DMS53 (cell line): ENCODE results near the gene PPME1.

ENCODE experiments used
- DNase-seq: peaks from one replicate; lab custom pipeline; 2025; lab: John Stamatoyannopoulos, UW

The PPME1 gene

DNA sequence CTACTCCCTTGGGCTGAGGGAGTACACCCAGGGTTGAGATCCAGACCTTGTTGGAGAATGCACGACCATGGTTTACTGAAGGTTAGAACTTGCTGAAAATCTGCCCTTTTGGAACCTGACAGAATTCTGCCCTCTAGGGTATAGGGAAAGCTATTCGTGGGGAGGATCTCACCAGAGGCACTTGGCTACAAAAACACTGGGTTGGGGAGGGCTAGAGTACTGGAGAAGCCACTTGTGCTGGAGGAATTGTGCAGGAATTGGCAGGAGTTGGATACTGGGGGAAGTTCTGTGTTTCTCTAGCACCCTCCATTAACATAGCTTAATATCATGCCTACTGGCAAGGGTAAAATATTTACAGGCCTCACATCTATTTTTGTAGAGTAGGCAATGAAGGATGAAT is 55.8 kb downstream of the PPME1 start:
- peak; percentile 18 for DNase-seq

DNA sequence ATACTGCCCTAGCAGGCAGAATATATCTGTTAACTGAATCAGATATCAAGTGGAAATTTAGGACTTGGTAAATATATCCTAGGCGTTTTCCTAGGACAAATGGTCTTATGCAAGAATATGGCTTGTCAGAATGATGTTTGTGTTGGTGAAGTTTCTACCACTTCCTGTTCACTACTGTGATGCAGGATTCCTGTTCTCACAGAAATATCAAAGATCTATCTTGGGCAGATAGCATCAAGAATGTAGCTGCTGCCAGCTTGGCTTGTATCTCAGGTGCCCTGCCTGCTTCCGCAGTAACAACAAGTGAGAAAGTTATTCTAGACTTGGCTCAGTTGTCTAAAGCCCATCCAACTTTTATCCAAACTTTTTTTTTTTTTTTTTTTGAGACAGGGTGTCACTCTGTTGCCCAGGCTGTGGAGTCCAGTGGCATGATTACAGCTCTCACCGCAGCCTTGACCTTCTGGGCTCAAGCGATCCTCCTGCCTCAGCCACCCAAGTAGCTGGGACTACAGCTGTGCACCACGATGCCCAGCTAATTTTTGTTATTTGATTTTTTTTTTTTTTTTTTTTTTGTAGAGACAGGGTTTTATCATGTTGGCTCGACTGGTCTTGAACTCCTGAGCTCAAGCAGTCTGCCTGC is 61.3 kb downstream of the PPME1 start:
- DNase-seq: no peak

DNA sequence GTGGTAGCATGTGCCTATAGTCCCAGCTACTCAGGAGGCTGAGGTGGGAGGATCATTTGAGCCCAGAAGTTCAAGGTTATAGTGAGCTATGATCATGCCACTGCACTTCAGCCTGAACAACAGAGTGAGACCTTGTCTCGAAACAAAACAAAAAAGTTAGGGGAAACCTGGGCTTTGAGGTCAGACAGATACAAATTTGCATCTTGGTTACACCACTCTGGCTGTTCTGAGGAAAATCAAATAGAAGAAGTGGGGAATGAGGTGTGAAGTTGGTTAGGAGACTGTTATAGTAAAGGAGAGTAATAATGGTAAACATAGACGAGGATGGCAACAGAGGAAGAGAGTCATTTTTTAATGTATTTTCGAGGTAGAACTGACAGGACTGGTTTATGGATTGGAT is 62.6 kb downstream of the PPME1 start:
- no peak for DNase-seq

DNA sequence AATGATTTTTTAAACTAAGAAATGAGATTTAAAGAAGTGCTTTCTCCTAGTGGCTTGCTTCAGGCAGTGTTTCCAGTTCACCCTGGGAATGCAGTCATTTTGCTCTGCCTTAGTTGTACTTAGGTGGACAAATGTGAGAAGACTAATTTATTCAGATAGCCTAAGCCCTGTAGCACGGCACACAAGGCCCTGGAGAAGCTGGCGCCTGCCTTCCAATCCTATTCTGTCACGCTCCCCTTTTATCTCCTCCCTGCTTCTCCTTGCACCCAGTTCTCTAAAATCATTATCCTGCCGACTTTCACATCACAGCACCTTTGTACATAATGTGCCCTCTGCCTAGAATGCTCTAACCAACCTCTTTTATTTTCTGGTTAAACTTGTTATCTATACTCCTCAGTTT is 64.0 kb downstream of the PPME1 start:
- DNase-seq: no peak

DNA sequence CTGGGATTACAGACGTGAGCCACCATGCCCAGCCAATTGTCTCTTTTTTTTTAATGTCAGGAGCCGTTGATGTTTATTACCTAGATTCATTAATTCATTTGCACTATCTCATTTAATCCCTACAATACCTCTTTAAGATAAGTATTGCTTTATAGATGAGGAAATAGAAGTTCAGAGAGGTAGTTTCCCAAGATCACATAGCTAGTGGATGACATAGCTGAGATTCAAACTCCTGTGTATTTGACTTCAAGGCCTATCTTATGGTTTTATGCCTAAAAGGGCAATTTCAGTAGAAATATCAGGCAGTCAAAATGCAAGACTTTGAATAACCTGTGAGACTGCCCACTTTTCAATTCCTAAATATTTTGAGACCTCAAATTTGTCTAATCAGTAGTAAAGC is 66.5 kb downstream of the PPME1 start:
- DNase-seq: no peak

DNA sequence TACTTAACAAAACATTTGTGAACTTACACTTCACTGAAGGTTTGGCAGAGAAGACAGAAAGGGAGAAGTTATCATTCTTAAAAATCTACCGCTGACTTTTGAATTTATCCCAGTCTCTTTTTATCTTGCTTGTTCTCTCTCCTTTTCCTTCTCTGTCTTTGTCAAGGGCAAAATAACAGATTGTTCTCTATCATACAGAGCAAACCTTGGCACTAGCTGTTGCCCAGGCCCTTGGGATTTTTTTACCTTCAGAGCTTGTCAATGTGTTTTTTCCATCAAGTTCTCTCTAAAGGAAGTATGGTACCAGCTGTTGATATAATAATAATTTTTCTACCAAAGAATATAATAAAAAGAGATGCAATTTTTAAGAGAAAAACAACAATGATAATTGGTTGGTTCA is 67.2 kb downstream of the PPME1 start:
- DNase-seq: no peak

DNA sequence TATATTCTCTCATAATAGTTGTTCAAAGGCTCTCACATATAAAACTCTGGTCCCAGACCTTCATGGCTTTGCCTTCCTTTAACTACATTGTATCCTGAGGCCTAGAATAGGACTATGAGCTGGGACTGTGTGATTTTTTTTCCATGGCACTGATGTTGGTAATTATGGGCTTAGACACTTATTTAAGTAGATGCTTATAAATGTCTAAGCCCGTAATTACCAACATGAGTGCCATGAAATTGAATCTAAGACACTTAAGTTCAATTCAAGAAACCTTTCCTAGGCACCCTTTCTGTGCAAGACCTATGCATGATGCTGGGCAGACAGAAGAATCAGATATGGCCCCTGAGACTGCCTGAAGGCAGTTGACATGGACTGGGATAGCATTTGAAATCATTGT is 77.4 kb downstream of the PPME1 start:
- no peak for DNase-seq

DNA sequence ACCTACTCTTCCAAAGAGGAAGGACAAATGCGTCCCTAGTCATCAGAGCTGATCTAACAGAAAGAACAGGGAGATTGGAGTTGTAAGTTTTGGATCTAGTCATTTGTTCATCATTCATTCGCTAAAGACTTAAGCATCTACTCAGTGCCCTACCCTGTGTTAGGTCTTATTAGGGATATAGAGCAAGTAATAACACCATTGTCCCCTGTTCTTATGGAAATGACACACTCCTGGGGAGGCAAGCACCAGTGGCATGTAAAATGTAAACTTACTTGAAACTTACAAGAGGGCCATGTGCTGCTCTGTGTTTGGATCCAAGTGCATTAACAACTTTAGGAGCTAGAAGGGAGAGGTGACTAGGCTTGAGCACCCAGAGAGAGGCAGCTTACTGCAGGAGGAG is 78.4 kb downstream of the PPME1 start:
- DNase-seq: no peak

DNA sequence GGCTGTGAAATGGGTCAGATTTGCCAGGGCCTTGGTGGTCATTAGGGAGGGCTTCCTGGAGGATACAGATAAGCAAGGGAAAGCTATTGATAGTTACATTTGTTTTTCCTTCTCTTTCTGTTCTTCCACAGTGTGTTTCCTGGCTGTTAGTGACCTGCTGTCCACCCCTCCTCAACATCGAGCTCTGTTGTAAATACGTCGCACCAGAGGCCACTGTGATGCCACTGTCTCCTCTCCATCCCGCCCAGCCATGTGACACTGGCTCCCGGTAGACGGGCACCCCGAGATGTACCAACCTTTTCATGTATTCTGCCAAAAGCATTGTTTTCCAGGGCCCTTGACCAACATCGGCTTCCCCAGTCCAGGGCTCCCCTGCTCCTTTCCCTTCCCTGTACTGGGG is 82.3 kb downstream of the PPME1 start:
- DNase-seq: no peak

DNA sequence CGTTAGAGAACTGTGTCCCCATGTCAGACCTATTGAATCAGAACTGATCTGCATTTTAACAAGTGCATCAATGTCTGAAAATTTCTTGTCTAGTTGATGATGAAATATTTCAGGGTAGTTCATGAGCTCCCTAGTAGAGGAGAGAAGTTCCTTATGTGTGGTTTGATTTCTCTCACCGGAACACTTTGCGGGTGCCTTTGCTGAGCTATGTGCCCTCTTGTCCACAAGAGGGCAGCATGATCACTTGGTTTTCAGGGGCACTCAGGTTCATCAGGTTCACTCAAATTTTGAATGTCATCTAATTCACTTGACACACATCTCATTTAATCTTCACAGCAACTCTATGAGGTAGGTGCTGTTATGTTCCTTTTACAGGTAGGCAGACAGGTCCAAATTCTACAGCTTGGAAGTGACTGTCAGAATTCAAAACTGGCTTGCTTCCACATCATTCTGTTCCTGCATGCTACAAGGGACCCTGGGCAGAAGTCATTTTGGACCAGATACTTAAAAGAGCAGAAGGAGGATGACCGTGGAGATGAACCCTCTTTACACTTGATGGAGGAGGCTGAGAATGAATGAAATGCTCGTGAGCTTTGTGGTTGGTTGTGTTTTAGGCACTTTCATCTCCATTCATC is 84.8 kb downstream of the PPME1 start:
- DNase-seq: peak; percentile 90

DNA sequence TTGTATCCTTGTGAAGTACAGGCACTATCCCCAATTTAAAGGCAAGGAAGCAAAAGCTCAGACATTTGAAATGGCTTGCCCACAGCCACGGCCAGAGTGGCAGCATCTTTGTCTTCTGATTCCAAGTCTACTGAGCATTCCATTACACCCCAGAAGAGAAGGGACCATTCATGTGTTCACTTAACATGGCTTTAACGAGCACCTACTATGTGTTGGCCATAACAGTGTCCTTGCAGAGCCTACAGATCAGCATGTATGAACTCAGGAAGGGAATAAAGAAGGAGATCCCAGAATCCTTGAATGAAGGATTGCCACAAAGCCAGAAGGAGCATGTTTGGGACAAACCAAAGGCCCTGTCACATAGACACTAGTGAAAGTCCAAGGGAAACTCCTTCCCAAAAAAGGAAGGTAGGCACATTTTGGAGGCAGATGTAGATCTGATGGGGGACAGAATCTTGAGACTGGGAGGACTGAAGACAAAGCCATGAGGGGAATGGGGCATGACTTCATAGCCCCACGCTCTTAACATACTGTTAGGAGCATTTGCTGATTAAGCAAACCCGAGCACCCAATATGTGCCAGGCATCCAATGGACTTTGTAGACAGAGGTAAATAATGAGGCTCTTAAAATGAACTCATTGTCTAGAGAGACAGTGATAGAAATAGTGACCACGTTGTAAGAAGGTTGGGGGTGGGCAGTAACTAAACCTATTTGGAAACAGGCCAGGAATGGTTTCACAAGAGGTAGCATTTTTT is 85.5 kb downstream of the PPME1 start:
- no peak for DNase-seq

DNA sequence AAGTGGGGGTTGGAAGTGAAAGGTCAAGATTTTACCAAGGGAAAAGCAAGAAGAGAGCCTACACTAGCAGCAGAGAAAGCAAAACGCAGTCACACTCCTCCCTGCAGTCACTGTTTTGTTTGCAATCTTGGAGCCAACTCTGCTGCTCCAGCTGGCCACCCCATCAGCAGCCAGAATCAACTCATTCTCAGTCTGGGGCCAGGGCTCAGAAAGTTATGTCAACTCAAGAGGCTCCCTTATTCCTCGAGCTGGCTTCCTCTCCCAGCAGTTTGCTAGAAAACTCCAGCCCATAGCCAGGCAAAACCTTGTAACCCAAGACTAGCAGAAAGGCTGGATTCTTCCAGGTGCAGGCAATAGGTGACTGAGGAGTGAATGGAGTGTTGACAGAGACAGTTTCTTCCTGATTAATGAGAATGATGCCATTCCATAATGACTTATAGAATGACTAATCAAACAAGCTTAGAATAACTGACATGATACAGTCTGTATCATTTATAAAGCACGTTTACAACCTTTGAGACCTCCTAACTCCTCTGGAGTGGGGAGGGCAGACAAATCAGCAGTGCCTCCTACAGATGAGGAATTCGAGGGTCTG is 87.0 kb downstream of the PPME1 start:
- DNase-seq: peak; percentile 45

DNA sequence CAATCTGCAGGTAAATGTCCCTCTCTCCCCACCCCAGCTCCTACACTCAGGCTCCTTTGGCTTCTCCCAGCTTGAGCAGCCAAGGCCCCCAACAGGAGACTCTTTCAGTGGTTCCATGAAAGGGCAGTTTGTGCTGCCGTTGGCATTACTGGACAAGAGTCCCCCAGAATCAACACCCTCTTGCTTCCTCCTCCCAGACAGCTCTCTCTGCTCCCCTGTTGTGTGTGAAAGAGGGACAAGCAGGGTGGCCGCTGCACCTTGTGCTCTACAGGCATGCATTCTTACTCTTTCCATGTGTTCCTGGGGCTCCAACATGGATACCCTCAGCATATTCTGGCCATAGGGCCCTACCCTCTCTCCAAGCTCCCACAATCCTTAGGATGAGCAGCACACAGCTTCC is 91.6 kb downstream of the PPME1 start:
- DNase-seq: no peak

DNA sequence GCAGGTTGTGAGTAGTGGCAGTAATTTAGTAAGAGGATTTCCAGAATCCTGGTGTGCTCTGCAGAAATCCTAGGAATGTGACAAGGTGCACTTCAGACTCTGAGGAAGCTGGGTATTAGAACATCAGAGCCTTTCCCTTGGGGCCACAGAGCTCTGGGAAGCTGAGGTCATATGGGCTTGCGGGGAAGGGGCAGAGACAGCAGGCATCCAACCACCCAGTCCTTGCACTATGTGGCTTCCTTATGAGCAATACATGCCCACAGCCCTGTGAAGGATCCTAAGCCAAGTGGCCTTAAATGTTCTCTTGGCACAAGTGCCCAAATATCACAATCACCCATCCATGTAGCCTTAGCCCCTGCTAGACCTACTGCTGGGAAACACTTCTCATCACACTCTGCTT is 94.2 kb downstream of the PPME1 start:
- DNase-seq: no peak

DNA sequence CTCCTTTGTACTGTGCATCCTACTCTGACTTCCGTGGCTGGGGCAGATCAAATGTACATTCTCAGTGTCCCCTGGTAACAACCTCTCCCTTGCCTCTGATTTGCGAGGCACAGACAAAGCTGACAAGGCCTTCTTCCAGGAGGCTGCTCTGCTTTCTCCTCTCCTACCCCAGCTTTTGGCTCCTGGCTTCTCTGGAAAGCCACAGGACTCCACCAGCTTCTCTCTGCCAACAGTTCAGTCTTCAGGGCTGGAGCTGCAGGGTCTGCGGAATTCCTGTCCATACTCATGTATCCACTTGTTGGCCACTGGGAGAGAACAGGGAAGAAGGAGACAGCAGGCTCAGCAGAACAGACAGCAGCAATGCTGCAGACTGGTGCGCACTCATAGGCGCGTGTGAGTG is 95.9 kb downstream of the PPME1 start:
- no peak for DNase-seq

DNA sequence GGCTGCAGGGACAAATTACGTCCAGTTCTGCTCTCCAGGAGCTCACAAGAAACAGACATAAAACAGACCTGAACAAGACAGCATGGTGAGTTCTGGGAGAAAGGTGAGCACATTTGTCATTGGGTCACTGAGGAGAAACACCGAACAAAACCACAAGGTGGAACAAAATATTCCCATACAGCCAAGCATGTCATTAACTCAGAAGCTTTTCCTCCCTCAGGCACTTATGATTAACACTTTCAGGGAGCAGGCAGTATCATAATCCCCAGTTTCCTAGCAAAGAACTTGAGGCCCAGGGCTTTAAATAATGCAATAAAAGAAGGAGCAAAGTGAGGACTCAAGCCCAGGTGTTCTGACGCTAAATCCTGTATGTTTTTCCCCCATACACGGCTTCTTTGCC is 97.4 kb downstream of the PPME1 start:
- no peak for DNase-seq

DNA sequence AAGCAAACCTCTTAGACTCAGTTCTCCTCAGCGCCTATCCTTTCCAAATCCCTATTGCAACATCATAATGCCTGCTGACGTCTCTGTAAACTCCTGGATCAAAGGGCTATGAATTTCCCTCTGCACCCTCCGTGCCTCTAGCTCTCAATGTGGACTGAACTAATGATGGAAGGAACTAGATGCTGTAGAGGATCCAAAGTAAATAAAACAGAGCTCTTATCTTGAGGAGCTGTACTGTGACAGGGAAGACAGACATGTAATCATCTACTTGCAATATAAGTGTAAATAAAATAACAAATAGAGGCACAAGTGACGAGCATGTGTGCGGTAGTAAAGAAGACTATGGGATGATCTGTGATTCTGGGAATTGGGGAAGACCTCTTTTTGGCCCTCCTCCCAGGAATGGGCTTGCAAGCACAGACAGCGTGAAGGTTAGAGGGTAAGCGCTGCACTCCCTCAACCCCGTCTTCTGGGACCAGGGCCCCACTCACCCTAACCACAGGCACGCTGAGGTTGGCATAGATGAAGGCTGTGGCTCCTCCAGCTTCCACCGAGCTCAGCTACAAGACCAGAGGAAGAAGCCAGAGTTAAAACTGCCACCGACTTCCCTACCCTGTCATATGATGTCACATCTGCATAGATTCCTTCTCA is 98.2 kb downstream of the PPME1 start:
- no peak for DNase-seq

DNA sequence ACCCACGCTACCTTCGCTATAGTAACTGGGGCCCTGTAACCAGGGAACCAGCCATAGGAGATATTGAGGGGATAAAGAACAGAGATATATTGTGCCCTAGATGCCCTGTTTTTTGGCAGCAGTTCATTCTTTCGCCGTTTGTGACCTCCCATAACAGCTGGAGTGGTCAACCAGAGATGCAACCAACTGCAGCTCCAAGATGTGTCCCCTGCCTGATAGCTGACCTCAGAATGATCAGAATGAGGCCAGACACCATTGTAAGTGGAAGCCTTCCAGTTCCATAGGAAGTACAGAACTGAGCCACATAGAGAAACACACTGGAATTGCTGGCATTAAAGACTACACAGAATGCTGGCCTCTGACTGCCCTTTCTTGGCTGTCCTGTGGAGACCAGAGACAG is 101.2 kb downstream of the PPME1 start:
- no peak for DNase-seq

DNA sequence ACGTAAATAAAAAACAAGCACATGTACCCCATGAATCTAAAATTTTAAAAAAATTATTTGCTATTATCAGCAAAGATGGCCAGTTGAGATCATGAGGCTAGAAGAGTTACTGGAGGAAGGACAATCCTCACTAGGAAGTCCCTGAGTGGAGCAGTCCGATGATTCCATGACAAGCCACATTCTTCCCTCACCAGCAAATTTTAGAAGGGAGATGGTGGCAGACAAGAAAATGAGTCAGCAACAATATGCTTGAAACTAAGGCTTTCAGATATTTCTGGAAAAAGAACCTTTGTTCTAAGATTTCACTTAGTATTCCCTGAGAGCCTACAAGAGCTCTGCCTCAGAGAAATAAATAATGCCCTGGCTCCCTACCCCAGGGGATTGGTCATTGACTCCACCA is 105.5 kb downstream of the PPME1 start:
- no peak for DNase-seq

DNA sequence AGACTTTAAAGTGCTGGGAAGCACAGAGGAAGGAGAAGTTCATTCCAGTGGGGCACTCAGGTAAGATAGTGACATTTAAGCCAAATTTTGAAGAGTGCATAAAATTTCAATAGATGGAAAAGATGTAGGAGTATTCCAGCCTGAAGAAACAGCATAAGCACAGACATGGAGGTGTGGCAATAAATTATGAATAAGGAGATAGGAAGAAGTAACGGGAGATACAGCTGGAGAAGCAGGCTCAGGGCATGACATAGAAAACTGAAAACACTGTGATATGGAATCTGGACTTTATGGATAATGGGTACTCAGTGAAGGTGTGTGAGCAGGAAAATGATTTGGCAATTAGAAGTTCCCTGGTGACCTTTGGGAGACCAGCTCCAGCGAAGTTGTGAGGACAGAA is 107.0 kb downstream of the PPME1 start:
- DNase-seq: no peak

DNA sequence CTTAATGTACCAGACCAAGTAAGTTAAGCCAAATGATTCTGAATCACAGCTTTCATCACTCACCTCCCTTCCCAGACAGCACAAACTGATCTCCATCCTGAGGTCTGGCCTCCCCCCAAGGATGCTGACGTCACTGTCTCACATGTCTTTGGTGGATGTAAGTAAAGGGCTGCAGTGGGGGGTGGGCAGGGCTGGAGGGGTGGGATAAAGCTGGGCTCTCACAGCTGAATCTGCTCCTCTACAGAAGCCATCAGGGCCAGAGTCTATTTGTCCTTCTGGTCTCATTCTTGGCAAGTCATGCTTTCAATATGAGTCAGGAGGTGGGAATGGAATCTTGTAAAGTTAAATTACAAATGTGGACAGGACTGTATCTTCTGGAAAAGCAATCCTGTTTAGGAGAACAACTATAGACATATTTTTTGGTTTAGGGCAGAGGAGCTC is 107.7 kb downstream of the PPME1 start:
- no peak for DNase-seq

DNA sequence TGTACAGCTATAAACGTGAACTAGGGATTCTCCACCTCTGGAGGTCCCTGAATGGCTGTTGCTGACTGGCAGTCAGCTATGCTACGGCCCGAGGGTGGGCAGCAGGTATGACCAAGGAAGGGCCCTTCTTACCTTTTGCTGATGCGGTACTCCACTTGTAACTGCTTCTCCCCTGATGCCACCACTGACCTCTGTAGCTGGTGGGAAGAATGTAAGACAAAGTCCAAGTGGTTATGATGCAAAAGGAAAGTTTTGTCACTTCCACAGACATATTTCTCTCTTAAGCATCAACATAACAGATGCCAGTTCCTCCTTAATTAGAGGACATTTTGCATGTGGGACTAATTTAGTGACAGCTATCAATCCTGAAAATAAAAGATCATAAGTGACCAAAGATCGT is 108.2 kb downstream of the PPME1 start:
- DNase-seq: no peak

DNA sequence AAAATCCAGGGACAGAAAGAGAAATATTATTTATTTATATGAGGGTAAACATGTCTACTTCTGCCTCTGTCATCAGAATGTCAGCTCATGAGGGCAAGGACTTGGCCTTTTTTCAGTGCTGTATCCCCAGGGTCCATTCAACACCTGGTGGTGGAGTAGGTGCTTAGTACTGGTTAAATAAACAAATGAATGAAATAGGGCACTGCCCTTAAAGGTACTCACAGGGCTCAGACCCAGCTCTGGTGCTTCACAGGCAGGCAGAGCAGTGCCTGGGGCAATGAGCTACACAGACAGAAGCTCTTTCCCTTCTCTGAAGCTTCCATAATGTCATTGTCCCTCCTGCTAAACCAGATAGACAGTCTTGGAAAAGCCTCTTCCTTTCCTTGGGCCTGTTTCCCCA is 109.4 kb downstream of the PPME1 start:
- peak; percentile 90 for DNase-seq
